NT2/D1 (cell line): ENCODE measurements around the gene HIP1.

ENCODE experiments used
- YY1 ChIP-seq: IDR thresholded peaks from 2 replicates; pipeline ENCODE4 v1.6.1; 2011; ENCODE audit not compliant: insufficient read length, insufficient read depth
- ZNF274 ChIP-seq: IDR thresholded peaks from 2 replicates; pipeline ENCODE4 v1.6.1; 2011; ENCODE audit warnings: mild to moderate bottlenecking, low read depth, low read length

DNA sequence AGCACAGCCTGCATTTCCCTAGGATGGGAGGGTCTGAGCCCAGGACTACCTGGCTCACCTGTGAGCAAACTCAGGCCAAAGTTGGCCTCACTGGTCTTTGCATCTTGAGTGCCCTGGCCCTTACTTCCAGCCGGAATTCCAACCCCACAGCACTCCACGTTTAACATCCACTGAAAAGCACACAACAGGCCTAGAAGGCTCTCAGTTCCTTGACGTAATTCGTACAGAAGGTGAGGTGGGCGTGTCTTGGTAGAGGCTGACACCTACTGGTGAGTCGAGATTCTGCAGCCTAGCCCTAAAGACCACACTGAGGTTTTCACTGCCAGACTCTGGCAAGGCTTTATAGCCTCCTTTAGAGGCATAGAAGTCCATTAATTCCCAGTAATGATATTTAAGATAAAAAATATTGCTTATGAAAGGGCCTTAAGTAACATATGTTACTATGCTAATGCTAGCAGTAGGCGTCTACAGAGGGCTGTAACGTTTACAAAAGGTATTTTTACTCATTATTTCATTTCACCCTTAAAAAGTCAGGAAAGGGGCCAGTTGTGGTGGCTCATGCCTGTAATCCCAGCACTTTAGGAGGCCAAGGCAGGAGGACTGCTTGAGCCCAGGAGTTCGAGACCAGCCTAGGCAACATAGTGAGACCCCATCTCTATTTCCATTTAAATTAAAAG, 95.8 kb downstream of the HIP1 start:
- TF ChIP-seq ZNF274 (no peak), YY1 (no peak)
